SK-N-SH (cell line): ENCODE data around the gene TMEM41B.

Source experiments
- CTCF ChIP-seq: fragments of 200-600 bp; sonication (generic); IDR thresholded peaks from 2 replicates; pipeline ENCODE4 v1.6.1; 2017; ENCODE audit warnings: antibody characterized with exemption, mild to moderate bottlenecking, moderate library complexity
- EP300 ChIP-seq, 2 experiments: IDR thresholded peaks; 2 replicates each; pipeline versions ENCODE4 v1.4.0 to v1.6.1; 2012; ENCODE audit warnings: borderline replicate concordance in 1 of 2, low read depth in 1 of 2, low read length in 1 of 2
- FOXJ3 ChIP-seq: sonication (generic); formaldehyde crosslinking; IDR thresholded peaks from 2 replicates; pipeline ENCODE4 v1.5.1; 2020; ENCODE audit warnings: mild to moderate bottlenecking, missing genetic modification reagents
- FOXM1 ChIP-seq: IDR thresholded peaks from 2 replicates; pipeline ENCODE4 v1.4.0; 2012; ENCODE audit warnings: low read depth, mild to moderate bottlenecking
- GABPA ChIP-seq: IDR thresholded peaks from 2 replicates; pipeline ENCODE4 v1.4.0; 2012; ENCODE audit warnings: low read depth, mild to moderate bottlenecking
- MXI1 ChIP-seq: IDR thresholded peaks from 2 replicates; pipeline ENCODE4 v1.6.1; 2012; ENCODE audit warnings: mild to moderate bottlenecking, low read depth, low read length, improper control_type of control experiment
- RCOR1 ChIP-seq: fragments of 150-350 bp; IDR thresholded peaks from 2 replicates; pipeline ENCODE4 v1.6.1; 2017; ENCODE audit warnings: antibody characterized with exemption, low read length
- REST ChIP-seq: IDR thresholded peaks from 2 replicates; pipeline ENCODE4 v1.6.1; 2012; ENCODE audit warnings: mild to moderate bottlenecking, low read depth, low read length, moderate library complexity
- SIN3A ChIP-seq: IDR thresholded peaks from 2 replicates; pipeline ENCODE4 v1.6.1; 2012; ENCODE audit warnings: low read depth, mild to moderate bottlenecking, low read length, moderate library complexity, borderline replicate concordance
- TCF12 ChIP-seq: IDR thresholded peaks from 2 replicates; pipeline ENCODE4 v1.4.0; 2012
- USF1 ChIP-seq: IDR thresholded peaks from 2 replicates; pipeline ENCODE4 v1.4.0; 2012; ENCODE audit warnings: low read depth, borderline replicate concordance
- USF2 ChIP-seq: fragments of 150-350 bp; IDR thresholded peaks from 2 replicates; pipeline ENCODE4 v1.6.1; 2017; ENCODE audit warnings: antibody characterized with exemption, low read length, low read depth, borderline replicate concordance
- YY1 ChIP-seq: IDR thresholded peaks from 2 replicates; pipeline ENCODE4 v1.4.0; 2012; ENCODE audit warnings: low read depth, mild to moderate bottlenecking

- no peak for TF ChIP-seq REST
- no peak for TF ChIP-seq GABPA
- TF ChIP-seq TCF12, result no peak
- no peak for TF ChIP-seq FOXM1
- no peak for TF ChIP-seq CTCF
- no peak for TF ChIP-seq FOXJ3
- TF ChIP-seq EP300 (IDR thresholded peaks at IDR 0.05; ENCODE audit: borderline replicate concordance in 1 of 2, low read depth in 1 of 2, low read length in 1 of 2), result no peak
- TF ChIP-seq SIN3A, result no peak
- no peak for TF ChIP-seq YY1
- no peak for TF ChIP-seq USF2
- TF ChIP-seq USF1, result no peak
- no peak for TF ChIP-seq RCOR1
- no peak for TF ChIP-seq MXI1
Observed at GRCh38 chr11:9293646-9294045, 20.7 kb downstream of the TMEM41B start.
